ENCODE measurements around the gene RAB37.

RAB37 gene

GRCh38 chr17:74778960-74779359 is 41.9 kb downstream of the RAB37 start:
- ATAC-seq, result no peak
- no peak for DNase-seq

GRCh38 chr17:74779501-74779900 is 42.4 kb downstream of the RAB37 start:
- ATAC-seq, result no peak
- DNase-seq, result no peak

DNA sequence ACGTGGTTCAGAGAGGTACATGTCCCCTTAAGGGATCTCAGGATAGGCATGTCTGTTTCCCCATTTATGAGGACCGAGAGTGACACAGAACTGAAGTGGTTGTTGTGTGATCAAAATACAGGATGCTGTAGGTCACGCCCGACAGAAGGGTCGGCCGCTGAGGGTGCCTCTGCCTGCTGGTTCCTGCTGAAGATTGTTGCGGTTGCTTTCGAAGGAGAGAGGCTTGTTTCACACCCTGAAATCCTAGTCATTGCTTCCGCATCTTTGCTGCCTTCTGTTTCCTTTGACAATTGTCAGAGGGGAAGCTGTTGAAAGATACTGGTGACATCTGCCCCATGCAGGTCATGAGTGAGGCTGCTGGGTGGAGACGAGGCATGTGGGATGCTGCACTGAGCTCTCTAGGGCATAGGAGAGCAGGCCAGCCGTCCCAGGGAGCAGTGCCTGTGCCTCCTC is 42.9 kb downstream of the RAB37 start:
- peak; percentile 60 for DNase-seq
- peak; percentile 60 for ATAC-seq

GRCh38 chr17:74780443-74781238 is 43.6 kb downstream of the RAB37 start:
- ATAC-seq (no peak), DNase-seq (peak; percentile 30)

DNA sequence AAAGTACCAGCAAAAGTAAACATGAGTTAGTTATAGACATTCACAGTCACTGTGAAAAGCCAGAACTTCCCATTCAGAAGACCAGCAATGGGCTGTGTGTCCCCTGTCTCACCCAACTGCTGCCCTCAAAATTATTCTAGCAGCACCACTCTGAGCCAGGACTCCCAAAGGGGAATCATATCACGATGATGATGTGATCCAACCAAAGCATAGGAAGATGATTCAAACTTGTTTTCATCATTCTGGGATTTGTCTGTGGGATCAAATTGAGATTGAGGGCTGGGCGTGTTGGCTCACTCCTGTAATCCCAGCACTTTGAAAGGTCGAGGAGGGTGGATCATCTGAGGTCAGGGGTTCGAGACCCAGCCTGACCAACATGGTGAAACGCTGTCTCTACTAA is 45.5 kb downstream of the RAB37 start:
- ATAC-seq, result no peak
- no peak for DNase-seq

DNA sequence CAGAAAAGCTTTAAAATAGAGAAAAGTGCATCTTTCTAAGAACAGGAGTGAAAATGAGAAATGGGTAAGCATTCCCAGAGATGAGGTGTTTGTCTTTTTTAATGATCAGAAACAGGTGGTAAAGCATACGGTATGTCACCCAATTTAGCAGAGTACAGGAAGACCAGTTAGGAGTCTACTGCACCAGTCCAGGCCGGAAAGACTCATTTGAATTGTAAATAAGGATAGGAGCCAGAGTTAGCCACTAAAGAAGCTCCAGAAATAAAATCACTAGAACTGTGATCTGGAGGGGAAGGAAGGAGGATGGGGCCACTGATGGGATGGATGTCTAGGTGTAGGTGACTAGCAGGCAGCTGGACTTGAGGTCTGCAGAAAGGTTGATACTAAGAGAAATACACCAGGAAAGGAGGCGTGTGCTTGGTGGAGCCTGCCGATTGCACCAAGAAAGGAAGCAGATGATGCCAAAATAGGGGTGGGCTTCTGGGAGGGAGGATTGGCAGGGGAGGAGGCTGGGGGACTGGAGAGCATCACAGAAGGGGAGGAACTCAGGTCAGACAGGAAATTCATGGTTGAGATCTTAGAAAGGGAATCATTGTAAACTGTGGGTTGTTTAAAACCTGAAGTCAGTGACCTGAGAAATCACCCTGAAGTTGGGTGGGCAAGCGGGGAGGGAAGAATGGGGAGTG is 47.2 kb downstream of the RAB37 start:
- DNase-seq (no peak), ATAC-seq (no peak)

- ATAC-seq (peak; percentile 74), DNase-seq (peak; percentile 26)
These were observed 48.3 kb downstream of the RAB37 start for GRCh38 chr17:74785096-74785980.

- ATAC-seq, result no peak
- no peak for DNase-seq
These were observed 48.9 kb downstream of the RAB37 start for GRCh38 chr17:74785981-74786360.

- no peak for DNase-seq
- ATAC-seq, result no peak
These were observed 49.5 kb downstream of the RAB37 start for GRCh38 chr17:74786431-74787055.

DNA sequence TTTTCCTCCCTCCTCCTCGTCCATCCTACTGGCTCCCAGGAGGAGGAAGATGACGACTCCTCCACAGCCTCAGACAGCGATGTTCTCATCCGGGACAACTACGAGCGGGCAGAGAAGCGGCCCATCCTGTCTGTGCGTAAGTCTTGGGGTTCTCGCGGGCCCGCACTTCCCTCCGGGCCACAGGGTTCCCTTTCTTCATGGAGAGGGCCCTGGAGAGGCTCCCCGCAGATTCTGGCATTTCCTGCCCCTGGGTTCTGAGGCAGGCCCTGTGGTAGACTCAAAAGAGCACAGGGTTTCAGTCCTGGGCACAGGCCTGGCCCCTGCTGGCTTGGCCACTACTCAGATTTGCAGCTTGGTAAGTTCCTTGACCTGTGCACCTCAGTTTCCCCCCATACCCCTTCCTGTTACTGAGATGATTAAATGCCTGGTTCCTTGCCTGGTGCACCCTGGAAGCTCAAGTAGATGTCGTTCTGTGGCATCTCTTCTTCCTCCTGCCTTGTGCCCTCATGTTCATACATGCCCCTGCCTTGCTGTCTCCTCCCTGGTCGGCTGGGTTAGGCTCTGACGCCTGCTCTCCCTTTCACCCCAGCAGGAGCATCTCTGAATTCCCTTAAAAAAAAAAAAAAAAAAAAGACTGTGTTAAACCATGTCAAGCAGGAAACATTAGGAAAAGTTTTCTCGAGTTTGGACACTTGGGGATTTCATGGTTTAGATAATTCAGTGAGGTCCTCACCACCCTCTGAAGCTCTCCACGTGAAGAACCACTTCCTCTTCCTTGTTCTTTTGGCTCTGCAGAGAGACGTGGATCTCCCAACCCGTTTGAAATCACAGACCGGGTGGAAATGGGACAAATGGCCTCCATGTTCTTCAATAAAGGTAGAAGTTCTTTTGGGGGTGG is 53.4 kb downstream of the RAB37 start:
- no peak for DNase-seq
- ATAC-seq, result no peak

- DNase-seq, result no peak
- no peak for ATAC-seq
These were observed 55.6 kb downstream of the RAB37 start for GRCh38 chr17:74792586-74793105.

- DNase-seq (no peak), ATAC-seq (no peak)
These were observed 58.4 kb downstream of the RAB37 start for GRCh38 chr17:74795327-74796020.

GRCh38 chr17:74796211-74796610 is 59.2 kb downstream of the RAB37 start:
- ATAC-seq (no peak), DNase-seq (no peak)

DNA sequence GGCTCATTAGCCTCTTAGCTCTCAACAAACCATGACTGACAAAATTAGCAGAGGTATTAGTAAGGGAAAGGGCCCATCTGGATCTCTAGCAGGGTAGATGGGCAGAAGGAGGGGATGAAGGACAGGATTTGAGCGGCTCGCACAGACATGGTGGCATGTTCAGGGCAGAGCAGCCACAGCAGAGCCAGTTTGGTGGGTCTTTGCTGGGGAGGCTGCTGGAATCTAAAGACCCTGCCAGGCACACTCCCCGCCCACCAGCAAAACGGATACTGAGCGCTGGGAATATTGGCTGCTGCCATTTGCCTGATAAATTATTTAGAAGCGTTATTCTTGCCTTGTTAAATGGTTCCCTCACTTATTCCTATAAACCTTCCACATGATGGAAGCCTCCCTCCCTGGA is 59.8 kb downstream of the RAB37 start:
- no peak for ATAC-seq
- DNase-seq, result no peak
